ENCODE results near the gene POLD3.

Gene POLD3

DNA sequence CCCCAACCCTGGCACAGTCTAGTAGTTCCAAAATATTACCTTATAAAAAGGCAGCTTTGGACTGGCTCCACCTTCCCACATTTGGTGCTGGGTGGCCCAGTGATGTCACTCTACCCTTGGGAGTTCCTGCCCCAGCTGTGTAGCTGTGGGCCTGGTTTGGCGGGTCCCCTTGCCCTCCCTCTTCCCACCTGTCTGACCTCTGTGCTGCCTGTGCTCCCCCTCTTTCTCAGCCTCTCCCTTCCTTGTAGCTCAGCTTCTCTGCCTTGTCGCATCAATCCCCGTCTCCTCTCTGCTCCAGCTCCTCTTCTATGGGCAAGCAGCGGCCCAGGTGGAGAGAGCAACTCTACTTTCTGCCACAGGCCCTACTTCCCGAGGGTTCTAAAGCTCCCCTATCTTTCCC lies 84.2 kb downstream of the POLD3 start:
- DNase-seq: no peak

GRCh38 chr11:74677131-74677530 lies 84.7 kb downstream of the POLD3 start:
- no peak for DNase-seq

DNA sequence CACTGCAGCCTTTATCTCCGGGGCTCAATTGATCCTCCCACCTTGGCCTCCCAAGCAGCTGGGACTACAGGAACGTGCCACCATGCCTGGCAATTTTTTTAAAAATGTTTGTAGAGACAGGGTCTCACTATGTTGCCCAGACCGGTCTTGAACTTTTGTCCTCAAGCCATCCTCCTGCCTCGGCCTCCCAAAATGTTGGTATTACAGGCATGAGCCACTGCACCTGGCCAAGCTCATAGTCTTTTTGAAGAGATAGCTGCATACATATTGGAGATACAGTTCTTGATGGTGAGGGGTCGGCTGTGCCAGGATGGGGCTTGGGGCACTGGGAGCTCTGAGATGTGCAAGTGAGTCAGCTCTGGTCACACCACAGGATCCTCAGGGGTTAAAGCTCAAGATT lies 85.7 kb downstream of the POLD3 start:
- no peak for DNase-seq

DNA sequence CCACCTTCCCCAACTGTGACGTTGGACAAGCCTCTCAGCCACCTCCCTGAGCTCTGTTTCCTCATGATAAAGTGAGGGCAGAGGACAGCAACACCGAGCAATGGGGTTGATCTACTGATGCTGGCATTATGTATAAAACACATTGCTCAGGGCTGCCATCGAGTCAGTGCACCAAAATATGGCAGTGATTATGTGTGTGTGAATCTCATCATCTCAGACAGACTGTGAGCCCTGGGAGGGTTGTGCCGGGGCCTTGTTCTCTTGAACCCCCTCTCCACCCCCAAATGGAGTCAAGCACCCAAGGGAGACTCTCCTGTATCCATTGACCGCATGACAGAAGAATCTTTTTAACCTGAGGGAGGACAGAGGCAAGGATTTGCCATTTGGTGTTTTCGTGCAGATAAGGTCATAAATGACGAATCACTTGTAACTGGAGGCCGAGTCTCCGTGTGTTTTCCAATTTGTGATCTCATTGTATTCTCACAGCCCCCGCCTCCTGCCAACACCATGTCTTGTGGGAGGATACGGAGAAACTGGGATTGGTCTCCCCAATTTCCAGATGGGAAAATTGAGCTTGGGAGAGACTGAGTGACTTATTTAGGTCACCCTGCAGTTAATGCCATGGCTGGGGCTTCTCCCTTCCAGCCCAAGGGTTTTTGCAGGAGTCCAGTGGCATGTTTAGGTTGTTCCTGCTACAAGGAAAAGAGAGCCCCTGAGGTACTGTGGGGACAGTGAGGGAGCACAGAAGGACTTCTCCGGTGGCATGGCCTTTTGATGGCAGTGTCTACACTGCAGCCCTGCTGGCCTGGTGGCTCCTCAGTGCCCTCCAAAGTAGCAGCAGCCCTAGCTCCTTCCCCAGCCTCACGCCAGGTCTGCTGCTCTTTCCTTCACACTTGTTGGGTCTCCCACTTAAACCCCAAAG lies 86.5 kb downstream of the POLD3 start:
- no peak for DNase-seq

GRCh38 chr11:74679513-74679865 lies 87.1 kb downstream of the POLD3 start:
- no peak for DNase-seq

DNA sequence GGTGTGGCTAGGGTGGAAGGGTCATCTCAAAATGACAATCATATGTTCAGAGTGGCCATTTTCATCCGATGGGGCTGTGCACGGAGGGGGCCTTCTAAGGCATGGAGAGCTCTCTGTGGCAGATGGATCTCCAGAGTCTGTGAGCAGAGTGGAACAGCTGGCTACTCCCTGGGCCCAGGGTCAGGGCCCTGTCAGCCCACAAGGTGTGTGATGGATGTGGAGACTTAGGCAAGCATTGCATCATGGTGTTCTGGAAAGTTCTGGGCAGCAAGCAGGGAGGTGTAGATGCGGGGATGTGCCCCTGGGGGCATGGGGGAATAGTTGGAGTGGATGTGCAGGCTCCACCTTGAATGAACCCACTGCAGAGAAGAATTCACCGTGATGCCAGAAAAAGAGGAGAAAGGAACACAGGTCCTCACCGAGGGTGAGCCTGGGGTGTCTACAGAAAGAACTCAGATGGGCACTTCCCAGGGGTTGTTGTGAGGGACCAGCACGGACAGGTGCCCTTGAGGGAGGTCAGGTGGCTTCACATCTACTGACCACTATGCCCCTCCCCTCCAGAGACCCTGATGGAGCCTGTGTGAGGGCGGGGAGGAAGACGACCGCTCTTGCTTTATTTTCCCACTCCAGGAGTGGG lies 87.8 kb downstream of the POLD3 start:
- DNase-seq: no peak

DNA sequence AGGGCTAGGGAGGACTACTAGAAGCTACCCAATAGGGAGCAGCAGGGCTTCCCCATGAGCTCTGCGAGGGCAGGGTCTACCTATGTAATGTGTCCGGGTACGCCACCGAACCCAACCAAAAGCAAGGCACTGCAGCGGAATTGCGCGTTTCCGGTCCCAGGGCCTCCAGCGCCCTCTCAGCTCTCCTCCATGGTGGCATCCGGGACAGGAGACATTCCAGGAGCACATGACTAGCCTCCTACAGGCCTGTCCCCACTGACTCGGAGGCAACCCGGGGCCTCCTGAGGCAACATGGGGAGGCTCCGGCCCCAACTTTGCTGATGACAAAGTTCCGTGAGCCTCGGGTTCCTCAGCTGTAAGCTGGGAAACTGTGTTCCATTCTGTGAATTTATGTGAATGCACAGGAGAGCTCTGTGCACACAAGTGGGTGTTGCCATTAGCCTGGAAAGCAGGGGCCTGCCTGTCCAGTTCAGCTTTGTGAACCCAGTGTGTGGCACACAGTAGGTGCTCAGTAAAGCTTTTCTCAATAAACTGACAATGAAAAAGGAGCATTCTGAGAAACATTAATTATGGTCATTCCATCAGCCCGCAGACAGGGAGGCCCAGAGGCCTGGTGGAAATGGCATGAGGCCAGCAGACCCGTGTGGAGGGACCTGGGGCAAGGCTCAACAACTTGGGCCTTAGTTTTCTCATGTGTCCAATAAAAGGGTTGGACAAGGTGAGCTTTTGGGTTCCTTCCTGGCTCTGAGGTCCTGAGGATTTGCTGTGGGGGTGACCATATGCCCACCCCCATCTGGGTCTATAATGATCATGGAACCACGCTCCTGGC lies 88.5 kb downstream of the POLD3 start:
- DNase-seq: no peak

DNA sequence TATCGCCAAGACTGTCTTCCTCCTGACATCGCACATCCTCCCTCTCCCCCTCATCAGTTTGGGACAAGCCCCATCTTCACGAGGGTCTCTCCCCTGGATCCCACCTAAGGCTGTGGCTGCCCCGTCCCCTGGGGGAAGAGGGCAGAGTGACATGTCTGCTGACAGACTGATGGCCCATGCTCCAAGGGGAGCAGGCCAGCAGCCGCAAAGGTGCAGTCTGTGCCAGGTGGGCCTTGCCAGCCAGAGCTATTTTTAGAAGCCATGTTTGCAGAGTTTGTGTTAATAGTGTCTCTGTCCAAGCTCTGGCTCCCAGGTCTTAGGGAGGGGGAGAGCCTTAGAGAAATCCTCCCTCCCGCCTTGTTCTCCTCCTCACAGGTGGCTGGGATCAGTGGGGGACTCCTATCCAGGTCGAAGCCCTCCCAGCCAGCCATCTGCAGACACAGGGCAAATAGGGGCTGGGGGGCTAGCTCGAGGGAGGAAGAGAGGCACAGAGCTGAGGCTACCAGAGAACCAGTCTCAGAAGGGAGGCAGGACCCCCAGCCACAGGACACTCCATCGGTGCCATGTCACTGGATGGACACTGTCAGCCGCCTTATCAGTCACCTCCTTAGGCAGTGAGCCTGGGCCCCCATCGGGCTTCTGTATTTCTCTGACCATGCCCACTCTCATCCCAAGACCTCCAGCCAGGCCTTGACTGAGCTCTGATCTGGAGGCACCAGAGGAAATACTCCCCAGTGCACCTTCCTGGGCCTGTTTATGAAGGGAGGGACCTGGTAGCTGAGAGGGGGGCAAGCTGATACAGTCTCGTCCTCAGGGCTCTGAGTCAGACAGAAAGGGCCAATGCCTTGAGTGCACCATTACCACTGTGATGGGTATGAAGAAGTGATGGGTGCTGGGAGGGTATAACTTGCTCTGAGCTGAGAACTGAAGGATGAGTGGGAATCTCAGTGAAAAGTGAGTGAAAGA lies 89.6 kb downstream of the POLD3 start:
- no peak for DNase-seq

- no peak for DNase-seq
Measured at GRCh38 chr11:74682731-74683278, 90.4 kb downstream of the POLD3 start.

DNA sequence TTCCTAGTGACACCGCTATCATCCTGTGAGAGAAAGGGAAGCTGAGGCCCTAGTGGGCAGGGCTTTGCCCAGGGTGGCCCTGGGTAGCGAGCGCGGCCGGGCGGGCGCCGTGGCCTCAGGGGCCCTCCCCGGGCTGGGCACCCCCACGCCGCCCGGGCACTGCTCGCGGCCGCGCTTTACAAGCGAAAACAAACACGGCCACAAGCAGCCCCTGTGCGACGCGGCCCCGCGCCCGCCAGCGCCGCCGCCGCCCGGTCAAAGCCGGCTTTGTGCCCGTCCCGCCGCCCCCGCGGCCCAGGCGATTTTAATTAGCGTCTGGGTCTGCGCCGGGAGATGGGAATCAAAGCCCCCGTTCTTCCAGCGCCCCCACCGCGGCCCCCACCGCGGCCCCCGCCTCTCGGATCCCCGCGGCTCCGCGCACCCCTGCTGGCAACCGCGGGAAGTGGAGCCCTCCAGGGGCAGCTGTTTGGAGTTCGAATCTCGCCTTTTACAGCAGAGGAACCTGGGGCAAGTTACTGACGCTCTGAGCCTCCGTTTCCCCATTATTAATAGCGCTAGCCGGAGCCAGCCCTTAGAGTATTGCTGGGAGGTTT lies 91.0 kb downstream of the POLD3 start:
- DNase-seq: no peak

DNA sequence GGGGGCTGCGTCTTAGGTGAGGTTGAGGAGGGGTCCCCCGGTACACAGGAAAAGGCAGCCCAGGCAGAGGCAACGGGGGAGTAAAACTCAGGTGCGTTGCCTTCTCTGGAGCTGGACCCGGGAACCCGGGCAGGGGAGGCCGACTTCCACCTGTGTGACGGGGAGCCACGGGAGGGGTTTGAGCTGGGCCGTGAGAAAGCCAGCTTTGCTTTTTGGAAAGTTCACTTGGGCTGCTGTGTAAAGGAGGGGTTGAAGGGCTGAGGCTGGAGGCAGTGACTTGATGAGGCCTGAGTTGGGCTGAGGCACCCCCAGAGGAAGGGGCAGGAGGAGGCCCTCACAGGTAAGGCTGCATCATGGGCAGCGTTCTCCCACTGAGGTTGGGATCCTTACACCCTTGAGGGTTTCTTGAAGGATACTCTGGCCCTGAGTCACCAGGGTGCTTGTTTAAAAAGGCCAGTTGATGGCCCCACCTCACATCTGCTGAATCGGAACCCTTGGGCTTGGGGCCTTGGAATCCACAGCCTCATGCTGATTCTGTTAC lies 91.6 kb downstream of the POLD3 start:
- DNase-seq: no peak

DNA sequence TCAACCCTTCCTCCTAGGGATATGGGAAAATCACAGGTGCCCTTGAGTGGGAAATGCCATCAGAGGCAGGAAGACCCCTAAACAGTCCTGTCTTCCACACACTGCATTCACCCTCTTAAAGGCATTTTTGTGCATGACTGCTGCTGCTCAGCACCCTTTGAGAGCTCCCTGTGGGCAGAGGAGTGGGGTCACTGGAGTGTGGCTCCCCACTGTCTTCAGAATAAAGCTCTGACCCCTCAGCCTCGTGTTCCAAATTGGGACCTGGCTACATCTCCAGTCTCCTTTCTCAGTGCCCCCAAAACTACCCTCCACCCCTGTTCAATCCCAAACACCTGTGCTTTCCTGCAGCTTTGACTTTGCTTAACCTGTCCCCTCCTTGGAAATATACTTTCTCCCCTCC lies 92.3 kb downstream of the POLD3 start:
- no peak for DNase-seq

DNA sequence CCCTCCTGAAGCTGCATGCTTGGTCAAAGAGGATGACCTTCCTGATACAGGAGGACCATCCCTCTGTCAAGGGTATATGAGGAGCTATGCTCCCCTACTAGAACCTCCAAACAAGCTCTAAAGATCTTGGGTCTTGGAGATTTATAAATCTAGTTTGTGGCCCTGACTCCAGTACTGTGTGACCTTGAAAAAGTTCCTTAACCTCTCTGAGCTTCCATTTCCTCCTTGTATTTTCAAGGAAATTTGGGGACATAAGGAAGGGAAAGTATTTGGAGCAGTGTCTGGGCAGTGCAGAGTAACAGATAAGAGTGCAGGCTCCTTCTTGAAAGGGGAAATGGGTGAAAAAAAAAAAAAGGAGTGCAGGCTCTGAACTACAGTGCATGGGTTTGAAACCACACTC lies 93.0 kb downstream of the POLD3 start:
- no peak for DNase-seq

GRCh38 chr11:74685905-74686304 lies 93.5 kb downstream of the POLD3 start:
- DNase-seq: no peak

- DNase-seq: no peak
Measured at GRCh38 chr11:74686792-74687191, 94.4 kb downstream of the POLD3 start.

- no peak for DNase-seq
Measured at GRCh38 chr11:74687237-74688023, 95.0 kb downstream of the POLD3 start.

GRCh38 chr11:74689666-74690065 lies 97.3 kb downstream of the POLD3 start:
- no peak for DNase-seq

DNA sequence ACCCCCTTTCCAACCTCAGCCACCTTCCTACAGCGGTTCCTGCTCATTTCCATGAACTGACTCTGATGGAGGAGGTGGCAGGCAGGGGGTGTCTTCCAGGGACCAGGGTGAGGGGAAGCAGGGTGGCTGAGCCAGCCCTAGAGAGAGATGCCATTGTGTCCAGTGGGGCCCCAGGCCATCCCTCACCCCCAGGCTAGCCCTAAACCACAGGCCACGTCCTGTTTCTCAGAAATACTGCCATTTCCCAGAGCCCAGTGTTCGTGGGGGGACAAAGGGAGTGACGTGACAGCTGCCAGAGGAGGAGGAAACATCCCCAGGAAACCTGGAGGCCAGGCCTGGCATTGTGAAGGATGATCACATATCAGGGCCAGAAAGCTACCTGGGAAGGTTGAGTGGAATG lies 99.4 kb downstream of the POLD3 start:
- no peak for DNase-seq
